ENCODE data around the gene CFAP119. TPM values are rescaled to one million over a fixed set of nuclear protein-coding genes. Genes with fewer than 3 reads are reported as not detected.
A peak's percentile ranks its signal among the peaks of the same experiment; 100 is the strongest.

CFAP119 gene
- total RNA-seq, 2 experiments from 2014 or later = 3.7 to 6.4 TPM

GRCh38 chr16:30785126-30786106 is 23.6 kb upstream of the CFAP119 start:
- Mint-ChIP-seq H3K4me3 (peak overlapping the region; percentile 78), H3K27ac (peak overlapping the region; percentile 49), H3K27me3 (no peaks in the 10 kb centered on the region)

GRCh38 chr16:30784215-30784614 is 22.4 kb upstream of the CFAP119 start:
- H3K4me1 Mint-ChIP-seq = peaks cover 20% of the 10 kb centered on the region
- H3K4me3 Mint-ChIP-seq = no peak overlapping the region
- no peak for DNase-seq
- H3K9me3 Mint-ChIP-seq = no peaks in the 10 kb centered on the region
- H3K27ac Mint-ChIP-seq = no peak overlapping the region
- no peaks in the 10 kb centered on the region for H3K27me3 Mint-ChIP-seq
- peaks cover 6% of the 10 kb centered on the region for H3K36me3 Mint-ChIP-seq

More at GRCh38 chr16:30785126-30786106, 23.6 kb upstream of the CFAP119 start:
- no peak for DNase-seq
- H3K36me3 Mint-ChIP-seq = peaks cover 6% of the 10 kb centered on the region
- peaks cover 20% of the 10 kb centered on the region for H3K4me1 Mint-ChIP-seq
- H3K9me3 Mint-ChIP-seq = no peaks in the 10 kb centered on the region

GRCh38 chr16:30783280-30784109 is 21.6 kb upstream of the CFAP119 start:
- Mint-ChIP-seq H3K4me1 (peaks cover 20% of the 10 kb centered on the region), H3K4me3 (no peak overlapping the region), H3K36me3 (peaks cover 6% of the 10 kb centered on the region), H3K27ac (no peak overlapping the region), H3K9me3 (no peaks in the 10 kb centered on the region), H3K27me3 (no peaks in the 10 kb centered on the region)
- DNase-seq = no peak

- H3K9me3 Mint-ChIP-seq = no peaks in the 10 kb centered on the region
- H3K27me3 Mint-ChIP-seq = no peaks in the 10 kb centered on the region
- peaks cover 6% of the 10 kb centered on the region for H3K36me3 Mint-ChIP-seq
- H3K4me1 Mint-ChIP-seq = peaks cover 17% of the 10 kb centered on the region
- H3K27ac Mint-ChIP-seq = no peak overlapping the region
- no peak for DNase-seq
- H3K4me3 Mint-ChIP-seq = no peak overlapping the region
These were observed 20.8 kb upstream of the CFAP119 start for GRCh38 chr16:30782486-30783279.

GRCh38 chr16:30780549-30780948 is 18.7 kb upstream of the CFAP119 start:
- Mint-ChIP-seq H3K27ac (no peak overlapping the region), H3K9me3 (no peaks in the 10 kb centered on the region), H3K27me3 (no peaks in the 10 kb centered on the region), H3K4me1 (peaks cover 20% of the 10 kb centered on the region), H3K36me3 (peaks cover 13% of the 10 kb centered on the region), H3K4me3 (no peak overlapping the region)
- no peak for DNase-seq

GRCh38 chr16:30780021-30780420 is 18.2 kb upstream of the CFAP119 start:
- no peak overlapping the region for H3K4me3 Mint-ChIP-seq
- H3K27me3 Mint-ChIP-seq = no peaks in the 10 kb centered on the region
- peaks cover 15% of the 10 kb centered on the region for H3K36me3 Mint-ChIP-seq
- no peaks in the 10 kb centered on the region for H3K9me3 Mint-ChIP-seq
- DNase-seq = no peak
- H3K27ac Mint-ChIP-seq = no peak overlapping the region
- peaks cover 18% of the 10 kb centered on the region for H3K4me1 Mint-ChIP-seq

GRCh38 chr16:30779596-30779995 is 17.7 kb upstream of the CFAP119 start:
- Mint-ChIP-seq H3K4me1 (peaks cover 16% of the 10 kb centered on the region), H3K9me3 (no peaks in the 10 kb centered on the region), H3K27me3 (no peaks in the 10 kb centered on the region), H3K4me3 (no peak overlapping the region), H3K27ac (no peak overlapping the region), H3K36me3 (peaks cover 18% of the 10 kb centered on the region)
- no peak for DNase-seq

- Mint-ChIP-seq H3K9me3 (no peaks in the 10 kb centered on the region), H3K27me3 (no peaks in the 10 kb centered on the region), H3K36me3 (peaks cover 23% of the 10 kb centered on the region), H3K4me3 (no peak overlapping the region), H3K4me1 (peaks cover 16% of the 10 kb centered on the region), H3K27ac (no peak overlapping the region)
- no peak for DNase-seq
These were observed 16.8 kb upstream of the CFAP119 start for GRCh38 chr16:30778549-30779244.

- Mint-ChIP-seq H3K9me3 (no peaks in the 10 kb centered on the region), H3K36me3 (peaks cover 22% of the 10 kb centered on the region), H3K27ac (peak overlapping the region; percentile 70), H3K4me3 (peak overlapping the region; percentile 94), H3K27me3 (no peaks in the 10 kb centered on the region), H3K4me1 (peaks cover 16% of the 10 kb centered on the region)
- no peak for DNase-seq
These were observed 15.9 kb upstream of the CFAP119 start for GRCh38 chr16:30777591-30778297.

- Mint-ChIP-seq H3K27ac (peak overlapping the region; percentile 98), H3K9me3 (no peaks in the 10 kb centered on the region), H3K4me1 (peaks cover 16% of the 10 kb centered on the region), H3K4me3 (peak overlapping the region; percentile 94), H3K36me3 (peaks cover 27% of the 10 kb centered on the region), H3K27me3 (no peaks in the 10 kb centered on the region)
- DNase-seq = peak; percentile 73
These were observed 13.7 kb upstream of the CFAP119 start for GRCh38 chr16:30775392-30776188.

GRCh38 chr16:30775131-30775391 is 13.2 kb upstream of the CFAP119 start:
- peak overlapping the region; percentile 94 for H3K4me3 Mint-ChIP-seq
- peaks cover 16% of the 10 kb centered on the region for H3K4me1 Mint-ChIP-seq
- H3K27ac Mint-ChIP-seq = peak overlapping the region; percentile 98
- H3K36me3 Mint-ChIP-seq = peaks cover 27% of the 10 kb centered on the region
- no peaks in the 10 kb centered on the region for H3K9me3 Mint-ChIP-seq
- no peak for DNase-seq
- no peaks in the 10 kb centered on the region for H3K27me3 Mint-ChIP-seq

GRCh38 chr16:30774367-30775130 is 12.7 kb upstream of the CFAP119 start:
- no peak for DNase-seq
- H3K4me1 Mint-ChIP-seq = peaks cover 16% of the 10 kb centered on the region
- H3K9me3 Mint-ChIP-seq = no peaks in the 10 kb centered on the region

GRCh38 chr16:30773826-30774225 is 12.0 kb upstream of the CFAP119 start:
- H3K36me3 Mint-ChIP-seq = peaks cover 30% of the 10 kb centered on the region

More at GRCh38 chr16:30774367-30775130, 12.7 kb upstream of the CFAP119 start:
- Mint-ChIP-seq H3K27me3 (no peaks in the 10 kb centered on the region), H3K4me3 (peak overlapping the region; percentile 94), H3K27ac (peak overlapping the region; percentile 98), H3K36me3 (peaks cover 27% of the 10 kb centered on the region)

More at GRCh38 chr16:30773826-30774225, 12.0 kb upstream of the CFAP119 start:
- Mint-ChIP-seq H3K27ac (no peak overlapping the region), H3K9me3 (no peaks in the 10 kb centered on the region), H3K4me1 (peaks cover 16% of the 10 kb centered on the region), H3K4me3 (no peak overlapping the region), H3K27me3 (no peaks in the 10 kb centered on the region)
- no peak for DNase-seq

All from activated naive CD8-positive, alpha-beta T cell treated with anti-CD3 and anti-CD28 coated beads for 36 hours (primary cell).